Activated naive CD4-positive, alpha-beta T cell treated with anti-CD3 and anti-CD28 coated beads, Interleukin-2, amount 50 U/mL, for 16 hours (primary cell): Measurements from ENCODE around the gene KLHL22.
"Not testable (repeated sequence)": the region's sequence is repeated elsewhere in the genome, so short reads cannot be mapped to it uniquely, and the experiment has no call there.

ENCODE experiments used
- DNase-seq: peaks from one replicate; pipeline ENCODE4 v3.0.0-alpha.2; 2020

KLHL22 gene

GRCh38 chr22:20396639-20397038 lies 99.0 kb downstream of the KLHL22 start:
- no peak for DNase-seq

- DNase-seq = no peak
Observed at GRCh38 chr22:20395907-20396287, 99.7 kb downstream of the KLHL22 start.

- no peak for DNase-seq
Observed at GRCh38 chr22:20395181-20395906, 100.3 kb downstream of the KLHL22 start.

- peak; percentile 85 for DNase-seq
Observed at GRCh38 chr22:20393705-20394476, 101.7 kb downstream of the KLHL22 start, which contains the start of gene ZNF74. Gene ZNF74, plus strand, starts transcription at chr22:20394151. Its CDS starts 478 bp downstream, at chr22:20394629.

DNA sequence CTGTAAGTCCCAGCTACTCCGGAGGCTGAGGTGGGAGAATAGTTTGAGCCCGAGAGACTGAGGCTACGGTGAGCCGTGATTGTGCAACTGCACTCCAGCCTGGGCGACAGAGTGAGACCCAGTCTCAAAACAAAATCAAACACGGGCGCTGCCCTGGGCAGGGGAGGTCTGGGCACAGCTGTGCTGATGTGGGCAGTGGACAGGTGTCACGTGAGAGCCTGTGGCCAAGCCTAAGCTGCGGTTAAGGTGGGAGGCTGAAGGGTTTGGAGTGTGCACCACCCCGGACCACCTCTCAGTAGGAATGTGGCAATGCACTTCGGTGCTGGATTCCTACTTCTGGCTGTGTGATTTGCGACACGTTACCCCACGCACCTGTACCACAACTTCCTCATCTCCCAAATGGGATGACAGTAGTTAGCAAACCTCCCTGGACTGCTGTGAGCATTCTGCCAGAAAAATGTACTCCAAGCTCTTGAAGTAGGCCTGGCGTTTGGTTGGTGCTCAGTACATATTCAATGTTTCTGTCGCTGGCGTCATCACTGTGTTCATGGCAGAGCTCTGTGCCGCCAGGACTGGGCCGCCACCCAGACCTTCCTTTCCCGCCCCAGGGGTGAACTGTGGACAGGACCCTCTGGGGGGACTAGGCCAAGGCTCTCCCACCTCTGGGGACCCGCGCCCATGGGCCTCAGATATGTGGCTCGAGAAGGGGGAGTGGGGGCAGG lies 102.5 kb downstream of the KLHL22 start:
- no peak for DNase-seq

GRCh38 chr22:20392365-20392881 lies 103.2 kb downstream of the KLHL22 start:
- DNase-seq = not testable (repeated sequence)
